ENCODE data around the gene ZNF587.
A peak's percentile ranks its signal among the peaks of the same experiment; 100 is the strongest.
"Not testable (repeated sequence)": the region's sequence is repeated elsewhere in the genome, so short reads cannot be mapped to it uniquely, and the experiment has no call there.

ZNF587 gene

DNA sequence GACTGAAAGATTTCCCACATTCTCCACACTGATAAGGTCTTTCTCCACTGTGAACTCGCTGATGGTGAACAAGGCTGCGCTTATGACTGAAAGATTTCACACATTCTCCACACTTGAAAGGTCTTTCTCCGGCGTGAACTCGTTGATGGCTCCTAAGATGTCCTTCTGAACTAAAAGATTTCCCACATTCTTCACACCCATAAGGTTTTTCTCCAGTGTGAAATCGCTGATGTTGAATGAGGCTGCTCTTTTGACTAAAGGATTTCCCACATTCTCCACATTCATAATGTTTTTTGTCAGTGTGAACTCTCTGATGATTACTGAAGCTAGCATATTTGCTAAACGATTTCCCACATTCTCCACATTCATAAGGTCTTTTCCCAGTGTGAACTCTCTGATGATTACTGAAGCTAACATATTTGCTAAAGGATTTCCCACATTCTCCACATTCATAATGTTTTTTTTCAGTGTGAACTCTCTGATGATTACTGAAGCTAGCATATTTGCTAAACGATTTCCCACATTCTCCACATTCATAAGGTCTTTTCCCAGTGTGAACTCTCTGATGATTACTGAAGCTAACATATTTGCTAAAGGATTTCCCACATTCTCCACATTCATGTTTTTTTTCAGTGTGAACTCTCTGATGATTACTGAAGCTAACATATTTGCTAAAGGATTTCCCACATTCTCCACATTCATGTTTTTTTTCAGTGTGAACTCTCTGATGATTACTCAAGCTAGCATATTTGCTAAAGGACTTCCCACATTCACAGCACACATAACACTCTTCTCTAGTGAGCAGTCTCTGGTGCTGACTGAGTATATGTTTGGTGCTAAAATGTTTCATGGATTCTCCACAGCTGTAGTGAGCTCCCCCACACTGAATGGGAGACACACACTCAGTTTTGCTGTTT lies 24.5 kb downstream of the ZNF587 start:
- Histone ChIP-seq H3K4me3 (ENCODE audit: low read length in 2 of 2) (peak overlapping the region in 1 of 2 donors; percentile 2), H3K9me3 (ENCODE audit: control insufficient read depth in 2 of 2, low read length in 2 of 2) (peaks cover 31 to 37% of the 10 kb centered on the region in 2 donors), H3K36me3 (ENCODE audit: control insufficient read depth in 2 of 2, insufficient read depth in 2 of 2, low read length in 2 of 2) (peaks cover 19 to 29% of the 10 kb centered on the region in 2 donors)
- H3K27me3 ChIP-seq (ENCODE audit: control insufficient read depth in 2 of 2, insufficient read depth in 2 of 2, low read length in 2 of 2); H3K4me1 ChIP-seq (ENCODE audit: control insufficient read depth in 2 of 2, insufficient read depth in 2 of 2, low read length in 2 of 2); H3K27ac ChIP-seq (ENCODE audit: low read depth in 2 of 2, low read length in 2 of 2); H3K9ac ChIP-seq (ENCODE audit: low read depth in 1 of 2, low read length in 2 of 2): not testable (repeated sequence)

DNA sequence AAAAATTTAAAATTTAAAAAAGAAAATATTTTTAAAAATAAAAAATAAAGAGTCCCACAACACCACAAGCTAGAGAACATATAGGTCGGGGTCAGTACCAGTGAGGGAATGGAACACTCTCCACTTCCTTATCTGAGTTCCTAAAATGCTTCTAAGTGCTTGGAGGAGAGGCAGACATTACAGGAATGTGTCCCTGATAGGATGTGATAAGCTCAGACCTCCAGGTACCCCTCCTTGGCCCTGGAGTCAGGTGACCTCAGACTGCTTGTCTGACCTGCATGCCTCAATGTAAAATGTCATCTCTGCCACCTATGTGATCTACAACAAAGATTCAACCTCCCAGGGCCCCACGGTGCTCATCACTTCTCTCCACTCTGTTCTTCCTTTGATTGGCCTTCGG lies 36.4 kb downstream of the ZNF587 start:
- H3K9ac ChIP-seq (ENCODE audit: low read depth in 1 of 2, low read length in 2 of 2) = no peak overlapping the region
- no peak overlapping the region for H3K27ac ChIP-seq (ENCODE audit: low read depth in 2 of 2, low read length in 2 of 2)
- H3K36me3 ChIP-seq (ENCODE audit: control insufficient read depth in 2 of 2, insufficient read depth in 2 of 2, low read length in 2 of 2) = peaks cover 9 to 12% of the 10 kb centered on the region in 2 donors
- H3K4me1 ChIP-seq (ENCODE audit: control insufficient read depth in 2 of 2, insufficient read depth in 2 of 2, low read length in 2 of 2) = peaks cover 0 to 2% of the 10 kb centered on the region in 2 donors
- H3K4me3 ChIP-seq (ENCODE audit: low read length in 2 of 2) = no peak overlapping the region
- H3K9me3 ChIP-seq (ENCODE audit: control insufficient read depth in 2 of 2, low read length in 2 of 2) = peaks cover 0 to 9% of the 10 kb centered on the region in 2 donors
- no peaks in the 10 kb centered on the region for H3K27me3 ChIP-seq (ENCODE audit: control insufficient read depth in 2 of 2, insufficient read depth in 2 of 2, low read length in 2 of 2)

DNA sequence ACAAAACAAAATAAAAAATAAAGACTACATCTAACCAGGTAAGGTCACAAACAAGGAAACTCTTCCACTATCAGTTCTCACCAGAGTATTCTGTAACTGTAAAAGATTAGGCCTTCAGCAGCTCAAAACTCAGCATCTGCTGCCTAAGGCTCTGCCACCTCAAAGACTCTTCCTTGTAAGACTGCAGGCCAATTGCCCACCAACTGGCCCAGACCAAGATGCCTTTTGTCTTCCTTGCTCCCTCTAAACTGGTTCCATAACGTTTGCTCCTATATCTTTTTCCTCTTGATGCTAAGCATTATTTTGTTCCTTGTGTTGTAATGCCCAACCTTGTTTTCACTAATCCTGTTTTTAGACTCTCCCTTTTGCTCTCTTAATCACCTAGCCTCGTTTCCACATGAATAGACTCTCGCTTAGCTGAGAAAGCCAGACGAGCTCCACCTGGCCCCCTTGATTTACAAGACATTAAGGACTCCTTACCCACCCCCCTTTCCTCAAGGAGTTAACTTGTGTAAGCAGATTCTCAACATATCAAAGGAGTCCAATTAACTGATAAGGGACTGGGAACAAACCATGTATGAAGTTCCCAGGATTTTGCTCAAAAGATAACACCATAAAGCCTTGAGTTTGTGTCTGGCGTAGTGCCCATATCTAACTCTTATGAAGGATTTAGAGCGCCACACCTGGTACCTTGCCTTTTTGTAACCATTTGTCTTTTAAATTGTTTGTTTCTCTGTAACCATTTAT lies 37.7 kb downstream of the ZNF587 start:
- Histone ChIP-seq H3K9ac (ENCODE audit: low read depth in 1 of 2, low read length in 2 of 2) (peak overlapping the region in 1 of 2 donors; percentile 8), H3K27me3 (ENCODE audit: control insufficient read depth in 2 of 2, insufficient read depth in 2 of 2, low read length in 2 of 2) (no peaks in the 10 kb centered on the region), H3K36me3 (ENCODE audit: control insufficient read depth in 2 of 2, insufficient read depth in 2 of 2, low read length in 2 of 2) (peaks cover 9 to 12% of the 10 kb centered on the region in 2 donors), H3K4me1 (ENCODE audit: control insufficient read depth in 2 of 2, insufficient read depth in 2 of 2, low read length in 2 of 2) (peaks cover 0 to 2% of the 10 kb centered on the region in 2 donors), H3K27ac (ENCODE audit: low read depth in 2 of 2, low read length in 2 of 2) (peak overlapping the region in 1 of 2 donors; percentile 23), H3K9me3 (ENCODE audit: control insufficient read depth in 2 of 2, low read length in 2 of 2) (peaks cover 0 to 9% of the 10 kb centered on the region in 2 donors), H3K4me3 (ENCODE audit: low read length in 2 of 2) (peak overlapping the region; percentile 22 to 97)

DNA sequence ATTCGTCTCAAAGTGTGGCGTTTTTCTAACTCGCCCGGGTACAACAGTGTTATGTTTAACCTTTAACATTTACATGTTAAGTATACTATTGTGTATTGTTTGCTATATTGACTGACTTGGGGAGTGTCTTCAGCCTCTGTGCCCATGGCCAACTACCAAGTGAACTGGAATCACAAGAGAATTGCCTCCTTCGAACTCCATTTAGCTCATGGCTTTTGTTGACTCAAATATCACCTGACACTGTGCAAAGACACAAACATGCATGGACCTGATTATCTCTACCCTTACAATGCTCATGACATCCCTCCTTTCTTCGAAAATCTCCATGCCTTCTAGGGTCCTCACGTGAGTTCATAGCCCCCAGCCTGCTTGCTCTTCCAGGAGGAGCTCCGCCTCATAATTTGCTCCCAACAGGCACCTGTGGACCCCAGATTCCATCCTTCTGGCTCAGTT lies 38.5 kb downstream of the ZNF587 start:
- Histone ChIP-seq H3K27ac (ENCODE audit: low read depth in 2 of 2, low read length in 2 of 2) (peak overlapping the region; percentile 75 to 83), H3K36me3 (ENCODE audit: control insufficient read depth in 2 of 2, insufficient read depth in 2 of 2, low read length in 2 of 2) (peaks cover 9 to 12% of the 10 kb centered on the region in 2 donors), H3K9me3 (ENCODE audit: control insufficient read depth in 2 of 2, low read length in 2 of 2) (peaks cover 0 to 9% of the 10 kb centered on the region in 2 donors), H3K4me1 (ENCODE audit: control insufficient read depth in 2 of 2, insufficient read depth in 2 of 2, low read length in 2 of 2) (peaks cover 0 to 2% of the 10 kb centered on the region in 2 donors), H3K4me3 (ENCODE audit: low read length in 2 of 2) (peak overlapping the region; percentile 96 to 97), H3K9ac (ENCODE audit: low read depth in 1 of 2, low read length in 2 of 2) (peak overlapping the region; percentile 69 to 81), H3K27me3 (ENCODE audit: control insufficient read depth in 2 of 2, insufficient read depth in 2 of 2, low read length in 2 of 2) (no peaks in the 10 kb centered on the region)

DNA sequence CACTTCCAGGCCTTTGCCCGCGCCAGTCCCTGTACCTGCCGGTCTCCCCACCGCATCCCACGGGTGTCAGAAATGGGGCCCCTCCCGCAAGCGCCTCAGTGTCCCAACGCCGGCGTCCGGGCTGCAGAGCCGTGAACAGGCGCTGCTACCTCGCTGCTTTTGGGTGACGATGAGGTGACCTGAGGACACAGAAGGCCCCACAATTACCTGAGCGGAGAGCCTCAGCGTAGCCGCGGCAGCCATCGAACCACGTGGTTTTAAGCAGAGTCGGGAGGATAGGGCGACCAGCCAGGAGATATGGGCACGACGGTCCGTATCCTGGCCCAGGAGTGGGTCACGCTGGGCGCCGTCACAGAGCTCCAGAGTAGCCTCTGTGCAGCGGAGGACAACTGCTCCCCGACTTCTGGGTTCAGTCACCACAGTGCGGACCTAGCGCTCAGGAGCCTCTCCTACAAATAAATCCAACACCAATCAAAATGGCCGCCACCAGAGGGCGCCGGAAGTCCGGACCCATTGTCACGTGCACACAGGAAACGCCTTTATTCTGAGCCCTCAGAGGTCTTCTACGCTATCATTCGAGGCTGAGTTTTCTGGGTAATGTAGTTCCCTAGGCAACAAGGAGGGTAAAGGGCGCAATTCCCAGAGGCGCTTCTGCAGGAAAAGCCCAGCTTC lies 39.0 kb downstream of the ZNF587 start, which contains the start of gene ZNF814:
ZNF814 (minus strand) TSS at position 478 of the 672 bp plus-strand sequence; CDS start at position 243, 235 bp downstream.
- H3K36me3 ChIP-seq (ENCODE audit: control insufficient read depth in 2 of 2, insufficient read depth in 2 of 2, low read length in 2 of 2) = peaks cover 9 to 12% of the 10 kb centered on the region in 2 donors
- H3K4me1 ChIP-seq (ENCODE audit: control insufficient read depth in 2 of 2, insufficient read depth in 2 of 2, low read length in 2 of 2) = peaks cover 0 to 2% of the 10 kb centered on the region in 2 donors
- no peaks in the 10 kb centered on the region for H3K27me3 ChIP-seq (ENCODE audit: control insufficient read depth in 2 of 2, insufficient read depth in 2 of 2, low read length in 2 of 2)
- peak within 1 kb of the TSS; percentile 75 to 83 for H3K27ac ChIP-seq (ENCODE audit: low read depth in 2 of 2, low read length in 2 of 2)
- H3K9me3 ChIP-seq (ENCODE audit: control insufficient read depth in 2 of 2, low read length in 2 of 2) = peaks cover 0 to 9% of the 10 kb centered on the region in 2 donors
- peak within 1 kb of the TSS; percentile 69 to 81 for H3K9ac ChIP-seq (ENCODE audit: low read depth in 1 of 2, low read length in 2 of 2)
- H3K4me3 ChIP-seq (ENCODE audit: low read length in 2 of 2) = peak within 1 kb of the TSS; percentile 96 to 97

DNA sequence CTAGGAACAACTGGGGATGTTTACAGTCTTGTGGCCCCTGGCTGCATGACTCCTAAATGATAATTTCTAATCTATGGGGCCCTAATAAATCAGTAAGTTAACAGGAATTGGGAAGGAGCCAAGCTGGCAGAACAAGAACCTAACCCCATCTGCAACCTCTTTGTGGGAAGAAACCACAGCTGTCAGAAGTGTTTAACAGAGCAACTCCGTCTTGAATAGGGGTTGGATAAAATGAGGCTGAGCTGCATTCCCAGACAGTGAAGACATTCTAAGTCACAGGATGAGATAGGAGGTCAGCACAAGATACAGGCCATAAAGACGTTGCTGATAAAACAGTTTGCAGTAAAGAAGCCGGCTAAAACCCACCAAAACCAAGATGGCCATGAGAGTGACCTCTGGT lies 41.0 kb downstream of the ZNF587 start:
- H3K27me3 ChIP-seq (ENCODE audit: control insufficient read depth in 2 of 2, insufficient read depth in 2 of 2, low read length in 2 of 2) = not testable (repeated sequence)

DNA sequence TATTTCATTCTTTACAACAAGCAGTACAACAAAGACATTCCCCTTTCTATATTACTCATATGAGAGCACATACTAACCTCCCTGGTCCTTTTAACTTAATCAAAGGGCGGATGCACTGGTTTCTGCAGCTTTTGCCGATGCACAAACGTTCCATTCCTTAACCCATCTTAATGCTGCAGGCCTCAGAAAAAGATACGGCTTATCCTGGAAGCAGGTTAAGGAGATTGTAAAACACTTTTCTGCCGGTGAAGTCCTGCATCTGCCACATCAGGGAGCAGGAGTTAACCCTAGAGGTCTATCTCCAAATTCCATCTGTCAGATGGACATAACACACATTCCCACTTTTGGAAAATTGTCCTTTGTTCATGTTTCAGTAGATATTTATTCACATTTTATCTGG lies 50.7 kb downstream of the ZNF587 start:
- Histone ChIP-seq H3K4me3 (ENCODE audit: low read length in 2 of 2) (no peak overlapping the region), H3K27me3 (ENCODE audit: control insufficient read depth in 2 of 2, insufficient read depth in 2 of 2, low read length in 2 of 2) (no peaks in the 10 kb centered on the region), H3K4me1 (ENCODE audit: control insufficient read depth in 2 of 2, insufficient read depth in 2 of 2, low read length in 2 of 2) (no peaks in the 10 kb centered on the region), H3K9me3 (ENCODE audit: control insufficient read depth in 2 of 2, low read length in 2 of 2) (peaks cover 0 to 5% of the 10 kb centered on the region in 2 donors), H3K36me3 (ENCODE audit: control insufficient read depth in 2 of 2, insufficient read depth in 2 of 2, low read length in 2 of 2) (no peaks in the 10 kb centered on the region), H3K27ac (ENCODE audit: low read depth in 2 of 2, low read length in 2 of 2) (no peak overlapping the region), H3K9ac (ENCODE audit: low read depth in 1 of 2, low read length in 2 of 2) (no peak overlapping the region)

More for the DNA sequence above, 41.0 kb downstream of the ZNF587 start:
- not testable (repeated sequence) for H3K9me3 ChIP-seq (ENCODE audit: control insufficient read depth in 2 of 2, low read length in 2 of 2); H3K27ac ChIP-seq (ENCODE audit: low read depth in 2 of 2, low read length in 2 of 2); H3K4me1 ChIP-seq (ENCODE audit: control insufficient read depth in 2 of 2, insufficient read depth in 2 of 2, low read length in 2 of 2); H3K9ac ChIP-seq (ENCODE audit: low read depth in 1 of 2, low read length in 2 of 2); H3K4me3 ChIP-seq (ENCODE audit: low read length in 2 of 2); H3K36me3 ChIP-seq (ENCODE audit: control insufficient read depth in 2 of 2, insufficient read depth in 2 of 2, low read length in 2 of 2)

DNA sequence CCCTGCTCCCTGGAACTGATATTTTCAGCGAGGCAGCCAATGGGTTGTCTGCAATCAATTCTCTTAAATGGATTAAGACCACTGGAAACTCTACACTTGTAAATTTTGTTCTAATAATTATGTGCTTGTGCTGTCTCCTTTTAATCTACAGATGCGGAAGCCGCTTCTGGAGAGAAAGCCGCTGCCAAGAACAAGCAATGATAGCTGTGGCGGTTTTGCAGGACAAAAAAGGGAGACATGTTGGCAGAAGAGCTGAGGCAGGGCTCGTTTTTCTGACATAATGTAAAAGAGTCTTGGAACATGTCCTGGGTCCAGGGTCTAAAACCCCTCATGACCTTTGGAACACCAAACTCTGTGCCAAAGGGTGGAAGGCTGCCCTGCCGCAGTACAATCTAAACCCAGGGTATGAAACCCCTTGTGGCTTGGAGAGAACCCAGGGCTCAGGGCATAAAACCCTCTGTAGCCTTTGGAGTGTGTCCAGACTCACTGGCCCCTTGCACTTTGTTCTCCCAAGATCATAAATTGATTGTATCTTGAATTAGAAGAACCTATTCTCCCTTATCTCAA lies 54.0 kb downstream of the ZNF587 start:
- H3K4me3 ChIP-seq (ENCODE audit: low read length in 2 of 2) = peak overlapping the region in 1 of 2 donors; percentile 9
- H3K27me3 ChIP-seq (ENCODE audit: control insufficient read depth in 2 of 2, insufficient read depth in 2 of 2, low read length in 2 of 2) = no peaks in the 10 kb centered on the region
- H3K9me3 ChIP-seq (ENCODE audit: control insufficient read depth in 2 of 2, low read length in 2 of 2) = peaks cover 6 to 8% of the 10 kb centered on the region in 2 donors
- H3K36me3 ChIP-seq (ENCODE audit: control insufficient read depth in 2 of 2, insufficient read depth in 2 of 2, low read length in 2 of 2) = peaks cover 6 to 14% of the 10 kb centered on the region in 2 donors
- H3K27ac ChIP-seq (ENCODE audit: low read depth in 2 of 2, low read length in 2 of 2) = no peak overlapping the region
- H3K4me1 ChIP-seq (ENCODE audit: control insufficient read depth in 2 of 2, insufficient read depth in 2 of 2, low read length in 2 of 2) = no peaks in the 10 kb centered on the region
- H3K9ac ChIP-seq (ENCODE audit: low read depth in 1 of 2, low read length in 2 of 2) = no peak overlapping the region

DNA sequence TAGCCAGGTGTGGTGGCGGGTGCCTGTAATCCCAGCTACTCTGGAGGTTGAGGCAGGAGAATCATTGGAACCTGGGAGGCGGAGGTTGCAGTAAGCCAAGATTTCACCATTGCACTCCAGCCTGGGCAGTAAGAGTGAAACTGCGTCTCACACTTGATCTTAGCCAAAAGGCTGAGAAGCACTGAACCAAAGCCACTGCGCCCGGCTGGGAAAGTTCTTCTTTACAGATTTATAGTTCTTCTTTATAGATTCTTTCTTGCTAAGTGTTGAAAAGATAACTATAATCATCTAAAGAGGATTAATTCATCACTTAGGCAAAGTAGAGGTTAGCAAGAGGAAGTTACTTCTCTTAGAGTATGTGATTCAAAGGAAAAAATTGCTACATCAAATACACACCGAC lies 55.6 kb downstream of the ZNF587 start:
- no peak overlapping the region for H3K27ac ChIP-seq (ENCODE audit: low read depth in 2 of 2, low read length in 2 of 2)
- no peak overlapping the region for H3K9ac ChIP-seq (ENCODE audit: low read depth in 1 of 2, low read length in 2 of 2)
- no peaks in the 10 kb centered on the region for H3K27me3 ChIP-seq (ENCODE audit: control insufficient read depth in 2 of 2, insufficient read depth in 2 of 2, low read length in 2 of 2)
- H3K36me3 ChIP-seq (ENCODE audit: control insufficient read depth in 2 of 2, insufficient read depth in 2 of 2, low read length in 2 of 2) = peaks cover 6 to 24% of the 10 kb centered on the region in 2 donors
- H3K4me3 ChIP-seq (ENCODE audit: low read length in 2 of 2) = no peak overlapping the region
- H3K9me3 ChIP-seq (ENCODE audit: control insufficient read depth in 2 of 2, low read length in 2 of 2) = peaks cover 8% of the 10 kb centered on the region in 2 donors
- no peaks in the 10 kb centered on the region for H3K4me1 ChIP-seq (ENCODE audit: control insufficient read depth in 2 of 2, insufficient read depth in 2 of 2, low read length in 2 of 2)

Data from mucosa of rectum (tissue), 2 donors.